ENCODE results near the gene AP2A1.

The AP2A1 gene

DNA sequence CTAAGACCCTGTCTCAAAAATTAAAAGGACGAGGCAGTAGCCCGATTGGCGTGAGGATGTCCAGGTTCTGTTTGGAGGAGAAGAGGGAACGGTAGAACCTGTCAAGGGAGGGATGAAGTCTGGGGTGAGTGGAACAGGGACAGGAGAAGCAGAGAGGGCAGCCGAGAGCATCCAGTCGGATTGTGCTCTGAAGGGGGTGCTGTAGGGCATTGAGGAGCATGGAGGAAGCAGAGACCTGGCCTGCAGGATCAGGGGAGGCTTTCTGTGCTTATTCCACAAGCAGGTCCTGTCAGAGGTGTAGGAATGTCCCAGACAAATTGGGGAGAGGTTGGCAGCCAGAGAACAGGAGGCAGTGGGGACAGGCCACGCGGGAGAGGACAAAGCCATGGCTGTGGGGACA is 14.1 kb downstream of the AP2A1 start:
- H4K91ac ChIP-seq (ENCODE audit: low read depth, low read length): no peak overlapping the region
- no peak overlapping the region for H2BK12ac ChIP-seq (ENCODE audit: low read length)
- no peak overlapping the region for H2BK120ac ChIP-seq (ENCODE audit: insufficient read depth, low read length, poor library complexity)
- no peak overlapping the region for H4K8ac ChIP-seq (ENCODE audit: low read depth, low read length)
- no peaks in the 10 kb centered on the region for H3K79me1 ChIP-seq (ENCODE audit: low read length)
- H3K36me3 ChIP-seq (ENCODE audit: control insufficient read depth in 1 of 2, insufficient read depth in 2 of 2, low read length in 2 of 2): peaks cover 34 to 39% of the 10 kb centered on the region in 2 experiments
- DNase-seq: no peak
- no peak overlapping the region for H3K18ac ChIP-seq (ENCODE audit: low read length)
- H3K4me2 ChIP-seq (ENCODE audit: low read length): no peak overlapping the region
- no peak overlapping the region for H3K23ac ChIP-seq (ENCODE audit: low read length)
- no peak overlapping the region for H4K12ac ChIP-seq (ENCODE audit: low read depth, low read length)
- H3K4me3 ChIP-seq (ENCODE audit: low read depth, low read length): no peak overlapping the region
- no peak overlapping the region for H3K14ac ChIP-seq (ENCODE audit: low read length)
- no peak overlapping the region for H3K4ac ChIP-seq (ENCODE audit: low read depth, low read length)
- no peaks in the 10 kb centered on the region for H3K4me1 ChIP-seq (ENCODE audit: control insufficient read depth in 1 of 2, insufficient read depth in 2 of 2, low read length in 2 of 2)
- no peaks in the 10 kb centered on the region for H3K79me2 ChIP-seq (ENCODE audit: control insufficient read depth, insufficient read depth, low read length, poor library complexity)
- H3K9ac ChIP-seq (ENCODE audit: low read length): no peak overlapping the region
- no peak overlapping the region for H2BK5ac ChIP-seq (ENCODE audit: low read depth, low read length, poor library complexity)
- no peaks in the 10 kb centered on the region for H3K9me3 ChIP-seq (ENCODE audit: insufficient read depth, low read depth, low read length)
- H3K27ac ChIP-seq (ENCODE audit: low read depth, low read length): no peak overlapping the region
- no peak overlapping the region for H2AK5ac ChIP-seq (ENCODE audit: low read length)
- WGBS (ENCODE audit: extremely low coverage, insufficient coverage, insufficient read length): no CpG with 5 or more reads among the region's 8 CpGs
- H3K27me3 ChIP-seq (ENCODE audit: insufficient read depth, low read length): no peaks in the 10 kb centered on the region
- no peak overlapping the region for H2AFZ ChIP-seq (ENCODE audit: insufficient read depth, low read length, poor library complexity)

DNA sequence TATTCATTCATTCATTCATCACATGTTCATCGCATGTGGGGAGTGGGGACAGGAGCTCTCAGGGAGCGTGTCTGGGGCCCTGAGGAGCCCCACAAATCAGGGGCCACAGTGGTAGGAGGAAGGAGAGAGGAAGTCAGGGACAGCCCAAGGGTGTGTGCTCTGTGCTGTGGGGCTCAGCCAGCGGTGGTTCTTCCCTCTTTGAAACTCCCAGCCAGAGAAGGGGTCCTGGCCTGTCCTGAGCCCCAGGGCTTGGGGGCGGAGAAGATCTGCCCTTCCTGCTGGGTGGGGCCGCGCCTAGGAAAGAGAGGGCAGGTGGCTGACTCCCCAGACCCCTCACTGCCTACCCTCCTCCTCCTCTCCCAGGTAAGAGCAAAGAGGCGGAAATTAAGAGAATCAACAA is 14.6 kb downstream of the AP2A1 start:
- Histone ChIP-seq H3K79me2 (ENCODE audit: control insufficient read depth, insufficient read depth, low read length, poor library complexity) (no peaks in the 10 kb centered on the region), H3K14ac (ENCODE audit: low read length) (no peak overlapping the region), H4K12ac (ENCODE audit: low read depth, low read length) (no peak overlapping the region), H3K36me3 (ENCODE audit: control insufficient read depth in 1 of 2, insufficient read depth in 2 of 2, low read length in 2 of 2) (peaks cover 31 to 34% of the 10 kb centered on the region in 2 experiments), H3K4ac (ENCODE audit: low read depth, low read length) (no peak overlapping the region), H3K4me2 (ENCODE audit: low read length) (no peak overlapping the region), H3K27me3 (ENCODE audit: insufficient read depth, low read length) (no peaks in the 10 kb centered on the region), H3K4me3 (ENCODE audit: low read depth, low read length) (no peak overlapping the region), H2BK5ac (ENCODE audit: low read depth, low read length, poor library complexity) (no peak overlapping the region), H3K79me1 (ENCODE audit: low read length) (no peaks in the 10 kb centered on the region), H2AK5ac (ENCODE audit: low read length) (no peak overlapping the region), H4K8ac (ENCODE audit: low read depth, low read length) (no peak overlapping the region), H3K18ac (ENCODE audit: low read length) (peak overlapping the region; percentile 61), H3K27ac (ENCODE audit: low read depth, low read length) (no peak overlapping the region), H2BK120ac (ENCODE audit: insufficient read depth, low read length, poor library complexity) (no peak overlapping the region), H3K9me3 (ENCODE audit: insufficient read depth, low read depth, low read length) (no peaks in the 10 kb centered on the region), H4K91ac (ENCODE audit: low read depth, low read length) (no peak overlapping the region), H3K9ac (ENCODE audit: low read length) (no peak overlapping the region), H2AFZ (ENCODE audit: insufficient read depth, low read length, poor library complexity) (no peak overlapping the region), H3K23ac (ENCODE audit: low read length) (no peak overlapping the region), H3K4me1 (ENCODE audit: control insufficient read depth in 1 of 2, insufficient read depth in 2 of 2, low read length in 2 of 2) (peaks cover 0 to 2% of the 10 kb centered on the region in 2 experiments), H2BK12ac (ENCODE audit: low read length) (no peak overlapping the region)
- DNase-seq: no peak
- no CpG with 5 or more reads among the region's 7 CpGs for WGBS (ENCODE audit: extremely low coverage, insufficient coverage, insufficient read length)

- Histone ChIP-seq H3K4me1 (ENCODE audit: control insufficient read depth in 1 of 2, insufficient read depth in 2 of 2, low read length in 2 of 2) (peaks cover 6 to 7% of the 10 kb centered on the region in 2 experiments), H3K27me3 (ENCODE audit: insufficient read depth, low read length) (no peaks in the 10 kb centered on the region), H3K36me3 (ENCODE audit: control insufficient read depth in 1 of 2, insufficient read depth in 2 of 2, low read length in 2 of 2) (peaks cover 31 to 34% of the 10 kb centered on the region in 2 experiments), H3K79me2 (ENCODE audit: control insufficient read depth, insufficient read depth, low read length, poor library complexity) (no peaks in the 10 kb centered on the region), H2AK5ac (ENCODE audit: low read length) (no peak overlapping the region), H2AFZ (ENCODE audit: insufficient read depth, low read length, poor library complexity) (no peak overlapping the region), H3K4me2 (ENCODE audit: low read length) (no peak overlapping the region), H3K79me1 (ENCODE audit: low read length) (peaks cover 2% of the 10 kb centered on the region), H3K9me3 (ENCODE audit: insufficient read depth, low read depth, low read length) (no peaks in the 10 kb centered on the region), H4K8ac (ENCODE audit: low read depth, low read length) (no peak overlapping the region), H3K4ac (ENCODE audit: low read depth, low read length) (no peak overlapping the region), H2BK5ac (ENCODE audit: low read depth, low read length, poor library complexity) (no peak overlapping the region), H4K12ac (ENCODE audit: low read depth, low read length) (no peak overlapping the region), H4K91ac (ENCODE audit: low read depth, low read length) (no peak overlapping the region), H3K23ac (ENCODE audit: low read length) (no peak overlapping the region), H2BK12ac (ENCODE audit: low read length) (no peak overlapping the region), H3K4me3 (ENCODE audit: low read depth, low read length) (no peak overlapping the region), H3K18ac (ENCODE audit: low read length) (no peak overlapping the region), H3K9ac (ENCODE audit: low read length) (no peak overlapping the region), H3K27ac (ENCODE audit: low read depth, low read length) (no peak overlapping the region), H3K14ac (ENCODE audit: low read length) (no peak overlapping the region), H2BK120ac (ENCODE audit: insufficient read depth, low read length, poor library complexity) (no peak overlapping the region)
- DNase-seq: no peak
- no CpG with 5 or more reads among the region's 18 CpGs for WGBS (ENCODE audit: extremely low coverage, insufficient coverage, insufficient read length)
These were observed 15.7 kb downstream of the AP2A1 start for GRCh38 chr19:49782515-49782914.

DNA sequence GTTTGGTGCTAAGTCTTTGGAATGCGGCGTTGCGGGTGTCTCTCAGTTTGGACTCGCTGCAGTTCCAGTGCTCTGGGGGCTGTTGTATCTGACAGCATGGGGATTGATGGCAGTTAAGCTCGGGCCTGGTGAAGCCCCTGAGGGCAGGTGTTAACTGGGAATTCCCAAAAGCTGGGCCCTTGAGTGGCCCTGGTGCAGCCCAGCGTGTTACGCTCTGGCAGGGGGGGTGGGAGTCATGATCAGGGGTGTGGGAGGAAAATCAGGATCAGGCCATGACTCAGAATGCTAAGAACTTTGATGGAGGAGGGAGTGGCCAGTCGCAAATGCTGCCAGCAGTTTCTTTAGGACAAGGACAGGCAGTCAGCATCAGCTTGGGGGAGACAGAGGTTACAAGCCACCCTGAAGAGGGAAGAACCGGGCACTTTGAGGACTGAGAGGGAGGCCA is 19.6 kb downstream of the AP2A1 start:
- H2AK5ac ChIP-seq (ENCODE audit: low read length): peak overlapping the region; percentile 3
- H3K9ac ChIP-seq (ENCODE audit: low read length): no peak overlapping the region
- H2BK12ac ChIP-seq (ENCODE audit: low read length): no peak overlapping the region
- peak; percentile 13 to 24 for DNase-seq
- H3K79me2 ChIP-seq (ENCODE audit: control insufficient read depth, insufficient read depth, low read length, poor library complexity): no peaks in the 10 kb centered on the region
- no peak overlapping the region for H4K8ac ChIP-seq (ENCODE audit: low read depth, low read length)
- H3K36me3 ChIP-seq (ENCODE audit: control insufficient read depth in 1 of 2, insufficient read depth in 2 of 2, low read length in 2 of 2): peaks cover 52 to 56% of the 10 kb centered on the region in 2 experiments
- H3K18ac ChIP-seq (ENCODE audit: low read length): no peak overlapping the region
- H2BK120ac ChIP-seq (ENCODE audit: insufficient read depth, low read length, poor library complexity): no peak overlapping the region
- no CpG with 5 or more reads among the region's 9 CpGs for WGBS (ENCODE audit: extremely low coverage, insufficient coverage, insufficient read length)
- H3K23ac ChIP-seq (ENCODE audit: low read length): no peak overlapping the region
- peaks cover 2% of the 10 kb centered on the region for H3K9me3 ChIP-seq (ENCODE audit: insufficient read depth, low read depth, low read length)
- H3K4me3 ChIP-seq (ENCODE audit: low read depth, low read length): no peak overlapping the region
- no peak overlapping the region for H2BK5ac ChIP-seq (ENCODE audit: low read depth, low read length, poor library complexity)
- H3K4ac ChIP-seq (ENCODE audit: low read depth, low read length): no peak overlapping the region
- H3K14ac ChIP-seq (ENCODE audit: low read length): no peak overlapping the region
- peaks cover 6 to 10% of the 10 kb centered on the region in 2 experiments for H3K4me1 ChIP-seq (ENCODE audit: control insufficient read depth in 1 of 2, insufficient read depth in 2 of 2, low read length in 2 of 2)
- H3K79me1 ChIP-seq (ENCODE audit: low read length): peaks cover 2% of the 10 kb centered on the region
- H4K12ac ChIP-seq (ENCODE audit: low read depth, low read length): no peak overlapping the region
- peak overlapping the region; percentile 40 for H3K4me2 ChIP-seq (ENCODE audit: low read length)
- H2AFZ ChIP-seq (ENCODE audit: insufficient read depth, low read length, poor library complexity): no peak overlapping the region
- no peak overlapping the region for H4K91ac ChIP-seq (ENCODE audit: low read depth, low read length)
- no peaks in the 10 kb centered on the region for H3K27me3 ChIP-seq (ENCODE audit: insufficient read depth, low read length)
- peak overlapping the region; percentile 10 for H3K27ac ChIP-seq (ENCODE audit: low read depth, low read length)
